ENCODE data around the gene ZNF710. TPM values are rescaled to one million over a fixed set of nuclear protein-coding genes. Genes with fewer than 3 reads are reported as not detected.
A peak's percentile ranks its signal among the peaks of the same experiment; 100 is the strongest.

Gene ZNF710
- polyA plus RNA-seq, 1 of the 3 experiments (the other 2 are of a cell fraction): 2.7 TPM

DNA sequence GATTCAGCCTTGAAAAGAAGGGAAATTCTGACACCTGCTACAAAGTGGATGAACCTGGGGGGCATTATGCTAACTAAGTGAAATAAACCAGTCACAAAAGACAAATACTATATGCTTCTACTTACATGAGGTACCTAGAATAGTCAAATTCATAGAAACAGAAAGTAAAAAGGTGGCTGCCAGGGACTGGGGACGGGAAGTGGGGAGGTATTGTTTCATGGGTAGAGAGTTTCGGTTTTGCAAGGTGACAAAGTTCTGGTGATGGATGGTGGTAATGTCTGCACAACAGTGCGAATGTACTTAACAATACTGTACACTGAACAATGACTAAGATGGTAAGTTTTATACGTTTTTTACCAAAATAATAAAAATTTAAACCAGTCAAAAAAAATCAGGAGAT lies 96.4 kb downstream of the ZNF710 start (continued):
- TF ChIP-seq MXI1 (IDR thresholded peaks at IDR 0.05; ENCODE audit: low read depth, low read length) (no peak), USF2 (IDR thresholded peaks at IDR 0.05; ENCODE audit: borderline replicate concordance, low read depth, low read length) (no peak)

- no peak for DNase-seq
- H3K79me2 ChIP-seq (ENCODE audit: insufficient read depth): peaks cover 8% of the 10 kb centered on the region
- CTCF ChIA-PET: interaction anchor here (2.5 kb wide), 1 partner anchor 12 kb away, joined by 8 read pairs; no protein-coding TSS in a partner anchor
- POLR2A ChIA-PET: interaction anchor here (0.7 kb wide), 1 partner anchor 46 kb away, joined by 3 read pairs; no protein-coding TSS in a partner anchor
- no peaks in the 10 kb centered on the region for H3K36me3 ChIP-seq (replicated peaks in 1 of 2; ENCODE audit: control insufficient read depth in 1 of 2, insufficient read depth in 2 of 2, low read length in 1 of 2)
- H4K20me1 ChIP-seq (ENCODE audit: insufficient read depth): no peaks in the 10 kb centered on the region
- WGBS (ENCODE audit: low lambda C conversion rate): 94% methylated on average over 10 of the region's 10 CpGs
- no peaks in the 10 kb centered on the region for H3K9me3 ChIP-seq
- peaks cover 12 to 29% of the 10 kb centered on the region in 2 experiments; a peak in 2 of 4 replicates for H3K4me1 ChIP-seq (ENCODE audit: control insufficient read depth in 1 of 2, insufficient read depth in 2 of 2, low read depth in 1 of 2, low read length in 1 of 2)
- no peak overlapping the region for H2AFZ ChIP-seq (ENCODE audit: low read depth)
- H3K27ac ChIP-seq (ENCODE audit: low read depth in 2 of 2, low read length in 1 of 2): no peak overlapping the region
- peaks cover 3% of the 10 kb centered on the region for H3F3A ChIP-seq (replicated peaks; ENCODE audit: insufficient read depth)
- no peaks in the 10 kb centered on the region for H3K9me2 ChIP-seq
- no peak overlapping the region for H3K4me3 ChIP-seq (ENCODE audit: low read depth in 2 of 2, low read length in 1 of 2)
- no peak overlapping the region for H3K9ac ChIP-seq
- TF ChIP-seq TAF1 (IDR thresholded peaks at IDR 0.05; ENCODE audit: borderline replicate concordance, low read depth, low read length) (no peak), RAD21 (IDR thresholded peaks at IDR 0.05; ENCODE audit: low read length) (no peak)
- no peak overlapping the region for H3K4me2 ChIP-seq
- H3K27me3 ChIP-seq (ENCODE audit: insufficient read depth): no peaks in the 10 kb centered on the region
These were observed 98.1 kb downstream of the ZNF710 start for GRCh38 chr15:90099072-90099867.

DNA sequence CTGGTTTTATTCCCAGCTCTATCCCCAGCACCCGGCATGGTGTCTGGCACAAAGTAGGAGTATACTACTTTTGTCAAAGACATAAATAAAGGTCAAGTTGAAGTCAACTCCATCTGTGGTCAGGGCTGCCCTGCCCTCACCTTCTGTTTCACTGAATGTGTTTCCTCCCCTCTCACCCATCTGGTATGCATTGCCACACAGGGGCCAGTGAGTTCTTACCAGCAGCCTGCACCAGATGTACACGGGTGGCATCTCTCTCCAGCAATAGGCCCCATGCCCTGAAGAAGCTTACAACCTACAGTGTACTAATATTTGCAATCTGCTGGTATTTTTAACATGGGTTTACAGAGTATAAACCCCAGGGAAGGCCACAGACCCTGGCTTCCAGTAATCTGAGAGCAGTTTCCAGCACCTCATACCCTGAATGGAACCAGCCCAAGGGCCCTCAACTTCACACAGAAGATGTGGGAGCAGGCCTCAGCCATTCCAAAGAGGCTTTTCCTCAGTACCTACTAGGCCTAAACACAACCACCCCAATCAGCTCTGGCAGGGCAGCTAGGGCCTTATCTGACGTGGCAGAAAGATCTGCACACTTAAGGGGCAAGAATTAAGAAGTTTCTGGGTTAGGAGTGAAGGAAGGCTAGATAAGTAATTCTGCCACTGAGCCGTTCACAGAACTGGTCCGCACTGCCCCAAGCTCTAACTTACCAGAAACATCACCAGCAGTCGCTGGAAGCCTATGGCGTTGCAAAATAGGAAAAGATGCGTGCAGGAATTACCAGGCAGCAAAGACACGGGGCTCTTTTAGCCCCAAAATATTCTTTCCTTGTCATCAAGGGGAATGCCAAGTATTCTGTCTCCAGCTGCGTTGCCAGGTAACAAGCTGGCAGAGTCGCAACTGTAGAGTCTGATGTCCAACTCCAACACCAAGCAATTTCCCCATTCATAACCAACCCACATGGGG lies 99.0 kb downstream of the ZNF710 start:
- Histone ChIP-seq H3K9ac (no peak overlapping the region), H3K4me2 (peak overlapping the region; percentile 82), H3K36me3 (replicated peaks in 1 of 2; ENCODE audit: control insufficient read depth in 1 of 2, insufficient read depth in 2 of 2, low read length in 1 of 2) (no peaks in the 10 kb centered on the region), H3K9me3 (no peaks in the 10 kb centered on the region), H4K20me1 (ENCODE audit: insufficient read depth) (no peaks in the 10 kb centered on the region), H3K4me3 (ENCODE audit: low read depth in 2 of 2, low read length in 1 of 2) (no peak overlapping the region), H3K9me2 (no peaks in the 10 kb centered on the region), H3K4me1 (ENCODE audit: control insufficient read depth in 1 of 2, insufficient read depth in 2 of 2, low read depth in 1 of 2, low read length in 1 of 2) (peaks cover 12 to 29% of the 10 kb centered on the region in 2 experiments; a peak in 2 of 4 replicates), H3K79me2 (ENCODE audit: insufficient read depth) (peaks cover 8% of the 10 kb centered on the region), H2AFZ (ENCODE audit: low read depth) (no peak overlapping the region), H3F3A (replicated peaks; ENCODE audit: insufficient read depth) (peaks cover 3% of the 10 kb centered on the region), H3K27ac (ENCODE audit: low read depth in 2 of 2, low read length in 1 of 2) (peak overlapping the region in 1 of 2 experiments; percentile 81; a peak in 1 of 4 replicates), H3K27me3 (ENCODE audit: insufficient read depth) (no peaks in the 10 kb centered on the region)
- POLR2A ChIA-PET: interaction anchor here (0.7 kb wide), 1 partner anchor 45 kb away, joined by 3 read pairs; no protein-coding TSS in a partner anchor
- no peak for DNase-seq
- WGBS (ENCODE audit: low lambda C conversion rate): 95% methylated on average over 11 of the region's 11 CpGs
- CTCF ChIA-PET: interaction anchor here (0.5 to 2.5 kb wide), 2 partner anchors 13 to 738 kb away, joined by 3 to 8 read pairs; no protein-coding TSS in a partner anchor
- TF ChIP-seq MEF2A (IDR thresholded peaks at IDR 0.05; ENCODE audit: borderline replicate concordance, low read depth) (no peak), RXRA (IDR thresholded peaks at IDR 0.05; ENCODE audit: borderline replicate concordance, low read depth) (0 out of 2 replicates have a peak, but pooled peaks have one; percentile 2), RFX5 (IDR thresholded peaks at IDR 0.05; ENCODE audit: low read length) (no peak), GATA2 (CRISPR knock-in tag; IDR thresholded peaks at IDR 0.05) (no peak)
